DOHH2 (cell line): Measurements from ENCODE around the gene SEC14L1.
A peak's percentile ranks its signal among the peaks of the same experiment; 100 is the strongest.

Source experiments
- H3F3A ChIP-seq: fragments of 200-600 bp; sonication (generic), shearing (Covaris generic); 2 replicates; pipeline ENCODE4 v1.6.0; 2016; ENCODE audit warnings: antibody characterized with exemption, mild to moderate bottlenecking; ENCODE audit not compliant: control insufficient read depth, insufficient read depth
- H3K27ac ChIP-seq: fragments of 200-600 bp; sonication (generic); 2 replicates; pipeline ENCODE4 v1.5.1; 2014; ENCODE audit warnings: low read depth, mild to moderate bottlenecking, low read length, moderate library complexity
- H3K27me3 ChIP-seq: fragments of 200-600 bp; sonication (generic); 2 replicates; pipeline ENCODE4 v1.6.1; 2014; ENCODE audit warnings: mild to moderate bottlenecking, low read length, mixed read lengths; ENCODE audit not compliant: control insufficient read depth
- H3K36me3 ChIP-seq: fragments of 200-600 bp; sonication (generic); 2 replicates; pipeline ENCODE4 v1.6.1; 2014; ENCODE audit warnings: mild to moderate bottlenecking, low read length, moderate library complexity, mixed read lengths; ENCODE audit not compliant: control insufficient read depth
- H3K4me1 ChIP-seq: fragments of 200-600 bp; sonication (generic); 2 replicates; pipeline ENCODE4 v1.6.1; 2014; ENCODE audit warnings: mild to moderate bottlenecking, low read length, mixed read lengths; ENCODE audit not compliant: control insufficient read depth
- H3K4me2 ChIP-seq: fragments of 200-600 bp; sonication (generic); 2 replicates; pipeline ENCODE4 v1.6.0; 2014; ENCODE audit warnings: mild to moderate bottlenecking, low read length, moderate library complexity
- H3K4me3 ChIP-seq: fragments of 200-600 bp; sonication (generic); 2 replicates; pipeline ENCODE4 v1.5.1; 2014; ENCODE audit warnings: mild to moderate bottlenecking, low read length, mixed read lengths
- H3K79me2 ChIP-seq: fragments of 200-600 bp; sonication (generic); 2 replicates; pipeline ENCODE4 v1.6.1; 2014; ENCODE audit warnings: mild to moderate bottlenecking, low read length, mixed read lengths; ENCODE audit not compliant: control insufficient read depth
- H3K9me2 ChIP-seq: fragments of 200-600 bp; sonication (generic); replicated peaks from 2 replicates; pipeline ENCODE4 v1.6.1; 2014; ENCODE audit warnings: mild to moderate bottlenecking, low read length, mixed read lengths; ENCODE audit not compliant: control insufficient read depth
- H3K9me3 ChIP-seq: fragments of 200-600 bp; sonication (generic); 2 replicates; pipeline ENCODE4 v1.6.1; 2014; ENCODE audit warnings: antibody characterized with exemption, low read length, mixed read lengths; ENCODE audit not compliant: control insufficient read depth, insufficient read depth
- H4K20me1 ChIP-seq: fragments of 200-600 bp; sonication (generic); 2 replicates; pipeline ENCODE4 v1.6.0; 2014; ENCODE audit warnings: low read depth, mild to moderate bottlenecking, antibody characterized with exemption, low read length, moderate library complexity; ENCODE audit not compliant: control insufficient read depth, insufficient read depth
- CTCF ChIP-seq: fragments of 200-600 bp; sonication (generic); IDR thresholded peaks from one replicate; pipeline ENCODE4 v1.5.1; 2014; ENCODE audit warnings: antibody characterized with exemption, mild to moderate bottlenecking, low read depth, low read length; ENCODE audit not compliant: poor library complexity, severe bottlenecking
- EZH2phosphoT487 ChIP-seq: fragments of 200-600 bp; sonication (generic); IDR thresholded peaks from 2 replicates; pipeline ENCODE4 v1.6.1; 2017; ENCODE audit warnings: borderline replicate concordance, mild to moderate bottlenecking, antibody characterized with exemption, low read length, moderate library complexity, mixed read lengths

Gene SEC14L1

DNA sequence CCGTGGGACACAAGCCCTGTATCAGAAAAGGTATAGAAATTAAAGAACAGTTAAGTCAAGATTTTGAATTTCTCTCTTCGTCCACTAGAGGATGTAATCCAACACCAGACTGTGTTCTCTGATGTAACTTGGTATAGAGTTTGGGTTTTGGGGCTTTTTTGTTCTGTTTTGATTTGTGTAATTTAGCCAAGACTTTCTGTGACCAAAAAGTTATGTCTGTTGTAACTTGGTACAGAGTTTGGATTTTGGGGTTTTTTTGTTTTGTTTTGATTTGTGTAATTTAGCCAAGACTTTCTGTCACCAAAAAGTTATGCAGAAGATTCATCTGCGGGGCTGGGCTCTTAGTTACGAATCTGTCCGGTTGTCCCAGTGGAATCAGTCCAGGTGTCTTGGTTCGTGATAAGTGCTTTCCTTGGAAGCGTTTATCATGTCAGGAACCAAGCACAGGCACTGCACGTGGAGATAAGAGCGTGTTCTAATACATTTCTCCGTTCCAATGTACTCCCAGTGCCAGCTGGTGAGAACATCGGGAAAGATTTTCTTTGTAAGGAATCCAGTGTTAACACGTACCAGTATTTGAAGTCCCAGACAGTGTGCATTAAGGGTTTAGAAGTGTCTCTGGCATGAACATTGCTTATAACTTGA is 44.1 kb upstream of the SEC14L1 start:
- Histone ChIP-seq H3K27me3 (no peaks in the 10 kb centered on the region), H3K79me2 (peaks cover 19% of the 10 kb centered on the region), H3K4me3 (no peak overlapping the region), H3K36me3 (peaks cover 77% of the 10 kb centered on the region), H3K27ac (no peak overlapping the region), H3K4me1 (peaks cover 10% of the 10 kb centered on the region), H3K9me2 (no peaks in the 10 kb centered on the region), H4K20me1 (no peaks in the 10 kb centered on the region), H3F3A (peaks cover 8% of the 10 kb centered on the region; the same call in 1 of the 2 replicates), H3K9me3 (no peaks in the 10 kb centered on the region), H3K4me2 (no peak overlapping the region)
- TF ChIP-seq CTCF (peak; percentile 69), EZH2phosphoT487 (no peak)

DNA sequence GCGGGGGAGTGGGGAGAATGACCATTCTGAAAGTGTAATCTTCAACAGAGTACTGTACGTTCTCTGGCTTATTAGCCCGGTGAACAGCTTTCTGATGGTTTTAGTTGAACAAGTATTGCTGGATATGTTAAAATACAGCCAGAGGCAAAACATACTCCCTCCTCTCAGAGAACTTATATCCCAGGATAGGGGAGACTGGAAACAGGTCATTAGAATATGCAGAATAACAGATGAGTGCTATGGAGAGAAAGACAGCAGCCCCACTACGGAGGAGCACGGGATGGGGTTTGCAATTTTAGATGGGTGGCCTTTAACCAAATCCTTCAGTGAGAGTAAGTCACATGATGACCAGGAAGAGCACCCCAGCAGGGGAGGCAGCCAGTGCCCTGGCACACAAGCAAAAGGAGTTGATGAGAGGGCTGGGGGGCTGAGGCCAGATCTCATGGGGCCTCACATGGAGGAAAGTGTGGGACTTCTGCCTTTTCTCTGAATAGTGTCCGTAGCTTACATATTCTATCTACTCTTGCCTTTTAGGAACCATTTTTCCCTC is 43.1 kb upstream of the SEC14L1 start:
- no peaks in the 10 kb centered on the region for H4K20me1 ChIP-seq
- peaks cover 13% of the 10 kb centered on the region for H3K4me1 ChIP-seq
- peaks cover 68% of the 10 kb centered on the region for H3K36me3 ChIP-seq
- no peak overlapping the region for H3K4me2 ChIP-seq
- no peak overlapping the region for H3K27ac ChIP-seq
- TF ChIP-seq EZH2phosphoT487 = no peak
- no peak for TF ChIP-seq CTCF
- H3K9me3 ChIP-seq = no peaks in the 10 kb centered on the region
- no peaks in the 10 kb centered on the region for H3K9me2 ChIP-seq
- peaks cover 8% of the 10 kb centered on the region; the same call in 1 of the 2 replicates for H3F3A ChIP-seq
- peaks cover 13% of the 10 kb centered on the region for H3K79me2 ChIP-seq
- no peak overlapping the region for H3K4me3 ChIP-seq
- no peaks in the 10 kb centered on the region for H3K27me3 ChIP-seq

- Histone ChIP-seq H3K27me3 (no peaks in the 10 kb centered on the region), H3K9me3 (no peaks in the 10 kb centered on the region), H4K20me1 (no peaks in the 10 kb centered on the region), H3K79me2 (peaks cover 7% of the 10 kb centered on the region; the same call in 1 of the 2 replicates), H3K9me2 (no peaks in the 10 kb centered on the region), H3K27ac (no peak overlapping the region), H3K4me1 (peaks cover 13% of the 10 kb centered on the region), H3K4me3 (no peak overlapping the region), H3K36me3 (peaks cover 55% of the 10 kb centered on the region), H3K4me2 (no peak overlapping the region), H3F3A (peaks cover 8% of the 10 kb centered on the region; the same call in 1 of the 2 replicates)
- TF ChIP-seq EZH2phosphoT487 (no peak), CTCF (no peak)
Measured at GRCh38 chr17:77098884-77099545, 41.8 kb upstream of the SEC14L1 start.
